NCI-H1048 (cell line): ENCODE measurements around the gene ST6GALNAC6.
"Not testable (repeated sequence)": the region's sequence is repeated elsewhere in the genome, so short reads cannot be mapped to it uniquely, and the experiment has no call there.

ENCODE experiments used
- DNase-seq: peaks from one replicate; lab custom pipeline; 2025; lab: John Stamatoyannopoulos, UW

ST6GALNAC6 gene

DNA sequence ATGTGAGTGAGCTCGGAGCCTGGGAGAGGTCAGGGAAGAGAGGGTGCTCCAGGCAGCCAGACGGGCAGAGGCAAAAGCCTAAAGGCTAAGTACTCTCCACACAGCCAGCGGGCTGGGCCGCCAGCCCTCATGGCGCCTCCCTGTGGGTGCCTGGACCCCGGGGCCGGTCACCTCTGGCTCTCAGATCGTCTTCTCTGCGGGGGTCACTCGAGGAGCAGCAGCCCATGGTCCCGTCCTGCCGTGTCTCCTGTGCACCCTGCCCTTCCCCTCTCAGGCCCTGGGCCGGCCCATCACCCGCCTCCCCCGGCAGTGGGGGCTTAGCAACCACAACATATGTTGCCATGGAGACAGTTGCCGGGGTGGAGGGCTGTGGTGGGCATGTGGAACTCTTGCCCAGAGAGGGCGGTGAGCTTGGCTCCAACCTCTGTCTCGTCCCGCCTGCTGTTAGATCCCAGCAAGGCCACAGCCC is 26.1 kb downstream of the ST6GALNAC6 start:
- DNase-seq, result no peak

DNA sequence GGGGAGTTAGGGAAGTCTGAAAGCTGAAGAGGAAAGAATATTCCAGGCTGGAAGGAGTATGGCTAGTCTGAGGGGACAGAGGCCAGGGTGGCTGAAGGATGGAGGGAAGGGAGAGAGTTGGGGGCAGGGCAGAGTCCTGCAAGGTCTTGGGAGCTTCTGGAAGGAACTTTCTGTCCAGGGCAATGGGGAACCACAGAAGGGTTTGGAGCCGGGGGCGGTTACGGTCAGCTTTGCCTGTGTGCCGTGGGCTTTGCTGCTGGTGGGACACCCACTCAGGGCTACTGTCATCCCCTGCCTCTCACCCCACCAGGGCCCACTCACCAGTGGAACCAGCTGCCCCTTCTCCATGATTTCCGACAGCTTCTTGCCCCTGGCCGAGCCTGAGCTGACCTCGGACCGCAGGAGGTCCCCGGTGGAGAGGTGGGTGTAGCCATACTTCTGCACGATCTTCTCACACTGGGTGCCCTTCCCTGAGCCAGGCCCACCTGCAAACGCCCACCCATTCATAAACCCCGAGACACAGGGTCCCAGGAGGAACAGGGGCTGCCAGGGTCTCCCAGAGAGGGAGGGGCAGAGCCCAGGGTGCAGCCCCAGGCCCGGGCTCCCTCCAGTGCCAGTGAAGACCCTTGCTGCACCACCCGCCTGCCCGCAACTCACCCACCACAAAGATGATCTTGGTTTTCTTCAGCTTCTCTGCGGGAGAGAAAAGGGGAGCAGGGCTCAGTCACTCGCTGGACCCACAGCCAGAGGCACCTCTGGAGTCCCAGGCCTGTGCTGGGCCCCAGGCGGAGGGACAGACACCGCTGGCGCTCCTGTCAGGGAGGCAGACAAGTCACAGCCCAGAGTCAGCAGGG is 26.8 kb downstream of the ST6GALNAC6 start:
- no peak for DNase-seq

DNA sequence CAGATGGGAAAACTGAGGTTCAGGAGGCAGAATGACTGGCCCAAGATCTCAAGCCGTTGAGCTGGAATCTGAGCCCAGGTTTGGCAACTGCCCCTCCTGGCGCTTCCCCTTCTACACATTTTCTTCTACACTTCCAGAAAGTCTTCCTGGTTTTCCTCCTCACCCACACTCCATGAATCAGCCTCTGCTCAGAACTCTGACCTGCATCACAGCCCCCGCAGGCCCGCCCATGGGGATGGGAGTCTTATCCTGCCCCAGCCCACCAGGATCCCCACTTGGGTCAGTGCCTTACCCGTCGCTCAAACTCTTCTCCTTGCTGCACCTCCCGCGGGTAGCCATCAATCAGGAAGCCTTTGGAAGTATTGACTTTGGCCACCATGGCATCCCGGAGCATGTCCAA is 27.9 kb downstream of the ST6GALNAC6 start:
- no peak for DNase-seq

- no peak for DNase-seq
Observed at GRCh38 chr9:127870887-127871286, 28.5 kb downstream of the ST6GALNAC6 start.

DNA sequence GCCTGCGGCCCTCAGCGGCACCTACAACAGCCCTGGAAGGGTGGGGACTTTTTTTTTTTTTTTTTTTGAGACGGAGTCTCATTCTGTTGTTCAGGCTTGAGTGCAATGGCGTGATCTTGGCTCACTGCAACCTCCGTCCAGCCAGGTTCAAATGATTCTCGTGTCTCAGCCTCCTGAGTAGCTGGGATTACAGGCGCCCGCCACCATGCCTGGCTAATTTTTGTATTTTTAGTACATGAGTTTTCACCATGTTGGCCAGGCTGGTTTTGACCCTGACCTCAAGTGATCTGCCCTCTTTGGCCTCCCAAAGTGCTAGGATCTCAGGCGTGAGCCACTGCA is 29.3 kb downstream of the ST6GALNAC6 start:
- not testable (repeated sequence) for DNase-seq

GRCh38 chr9:127869310-127870152 is 29.9 kb downstream of the ST6GALNAC6 start:
- DNase-seq, result peak; percentile 36

DNA sequence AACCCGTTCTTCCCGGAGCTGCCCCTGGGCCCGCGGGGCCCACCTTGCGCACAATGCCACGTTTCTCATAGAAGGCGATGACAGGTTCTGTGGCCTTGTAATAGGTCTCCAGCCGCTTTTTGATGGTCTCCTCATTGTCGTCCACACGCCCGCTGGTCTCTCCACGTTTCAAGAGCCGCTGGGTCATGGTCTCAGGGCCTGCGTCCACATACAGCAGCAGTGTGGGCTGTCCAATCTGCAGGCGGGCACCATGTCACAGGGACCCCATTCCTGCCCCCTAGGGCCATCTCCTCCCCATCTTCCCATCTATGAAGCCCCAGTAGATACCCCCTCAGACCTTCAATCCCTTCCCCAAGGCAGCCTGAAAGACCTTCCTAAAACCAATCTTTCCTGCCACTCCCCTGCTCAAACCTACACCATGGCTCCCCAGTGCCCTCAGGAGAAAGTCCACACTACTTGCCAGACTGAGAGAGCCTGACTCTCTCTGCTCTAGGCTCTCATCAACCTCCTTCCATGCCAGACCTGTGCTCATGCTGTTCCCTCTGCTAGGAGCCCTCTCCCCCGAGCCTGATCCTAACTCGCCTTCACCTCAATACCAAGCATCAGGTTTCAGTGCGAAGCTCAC is 31.0 kb downstream of the ST6GALNAC6 start:
- DNase-seq, result no peak

- no peak for DNase-seq
Observed at GRCh38 chr9:127867356-127868277, 31.8 kb downstream of the ST6GALNAC6 start.

GRCh38 chr9:127866535-127866934 is 32.9 kb downstream of the ST6GALNAC6 start:
- DNase-seq, result no peak

- DNase-seq, result no peak
Observed at GRCh38 chr9:127865645-127866464, 33.5 kb downstream of the ST6GALNAC6 start.

DNA sequence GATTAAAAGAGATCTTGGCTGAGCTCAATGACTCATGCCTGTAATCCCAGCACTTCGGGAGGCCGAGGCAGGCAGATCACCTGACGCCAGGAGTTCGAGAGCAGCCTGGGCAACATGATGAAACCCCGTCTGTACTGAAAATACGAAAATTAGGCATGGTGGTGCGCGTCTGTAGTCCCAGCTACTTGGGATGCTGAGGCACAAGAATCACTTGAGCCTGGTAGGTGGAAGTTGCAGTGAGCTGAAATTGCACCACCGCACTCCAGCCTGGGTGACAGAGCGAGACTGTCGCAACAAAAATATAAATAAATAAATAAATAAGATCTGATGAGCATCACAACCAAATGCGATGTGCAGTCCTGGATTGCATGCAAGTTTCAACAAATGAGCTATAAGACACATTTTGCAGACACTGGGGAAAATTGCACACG is 36.2 kb downstream of the ST6GALNAC6 start:
- no peak for DNase-seq

GRCh38 chr9:127862075-127863011 is 37.1 kb downstream of the ST6GALNAC6 start:
- no peak for DNase-seq

DNA sequence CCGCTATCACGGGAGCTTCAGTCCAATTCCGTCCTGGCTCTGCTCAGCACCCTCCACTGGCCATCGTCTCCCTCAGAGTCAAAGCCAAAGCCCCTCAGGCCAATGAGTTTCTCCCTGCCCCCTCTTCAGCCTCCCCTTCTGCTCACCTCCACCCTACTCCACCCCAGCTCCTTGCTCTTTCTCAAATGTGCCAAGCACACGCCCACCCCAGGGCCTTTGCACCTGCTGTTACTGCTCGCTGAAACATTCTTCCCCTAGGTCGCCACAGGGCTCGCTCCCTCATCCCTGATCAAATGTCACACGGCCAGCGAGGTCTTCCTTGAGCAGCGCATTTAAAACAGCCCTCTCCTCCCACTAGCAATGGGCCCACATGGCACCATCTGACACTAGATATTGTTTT is 38.6 kb downstream of the ST6GALNAC6 start:
- no peak for DNase-seq

- DNase-seq, result no peak
Observed at GRCh38 chr9:127860260-127860659, 39.1 kb downstream of the ST6GALNAC6 start.

- no peak for DNase-seq
Observed at GRCh38 chr9:127858041-127858512, 41.3 kb downstream of the ST6GALNAC6 start.

DNA sequence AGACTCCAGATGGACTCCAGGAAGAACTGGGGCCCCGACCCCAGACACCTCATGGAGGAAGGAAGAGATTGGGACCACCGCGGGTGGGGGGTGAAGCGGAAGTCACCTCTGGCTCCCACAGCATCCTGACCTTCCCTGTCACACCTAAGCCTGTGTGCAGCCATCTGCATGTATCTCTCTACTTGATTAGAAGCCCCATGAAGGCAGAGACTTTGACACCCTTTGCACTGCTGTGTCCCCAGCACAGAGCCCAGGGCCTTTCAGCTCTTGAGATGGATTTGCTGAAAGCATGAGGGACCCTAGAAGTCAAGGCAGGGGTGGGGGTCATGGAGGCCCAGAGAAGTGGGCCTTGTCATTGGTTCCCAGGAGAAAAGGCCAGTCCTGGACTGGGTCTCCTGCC is 42.1 kb downstream of the ST6GALNAC6 start:
- no peak for DNase-seq

DNA sequence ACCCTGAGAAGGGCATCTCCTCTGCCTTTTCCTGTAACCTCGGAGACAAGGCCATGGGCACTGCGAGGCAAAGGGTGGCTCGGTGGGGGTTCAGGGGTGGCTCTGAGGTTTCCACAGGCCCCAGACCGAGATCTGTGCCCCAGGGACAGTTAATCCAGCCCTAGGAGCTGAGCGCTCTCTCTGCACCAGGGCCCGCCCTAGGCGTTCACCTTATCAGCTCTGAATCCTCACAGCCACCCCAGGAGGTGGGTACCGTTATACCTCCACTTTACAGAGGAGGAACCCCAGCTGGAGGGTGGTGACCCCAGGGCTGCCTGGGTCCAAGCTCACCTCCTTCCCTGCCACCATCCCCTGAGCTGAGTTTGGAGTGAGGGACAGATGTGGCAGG is 42.7 kb downstream of the ST6GALNAC6 start:
- no peak for DNase-seq

GRCh38 chr9:127856094-127856728 is 43.2 kb downstream of the ST6GALNAC6 start:
- DNase-seq, result no peak

DNA sequence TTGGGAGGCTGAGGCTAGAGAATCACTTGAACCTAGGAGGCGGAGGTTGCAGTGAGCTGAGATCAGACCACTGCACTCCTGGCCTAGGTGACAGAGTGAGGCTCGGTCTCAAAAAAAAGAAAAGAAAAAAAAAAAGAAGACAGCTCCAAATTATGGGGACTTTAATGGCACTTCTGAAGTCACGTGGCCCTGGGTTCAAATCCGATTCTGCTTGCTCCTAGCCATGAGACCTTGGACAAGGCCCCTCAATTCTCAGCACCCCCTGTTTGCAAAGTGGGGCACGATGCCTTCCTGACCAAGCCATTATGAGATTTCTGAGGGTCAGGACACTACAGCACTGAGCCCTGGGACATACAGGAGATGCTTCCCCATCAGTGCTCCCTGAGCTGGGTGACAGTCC is 43.9 kb downstream of the ST6GALNAC6 start:
- DNase-seq, result no peak
